Heart right ventricle (tissue), 16 donors: ENCODE results near the gene MRC1. TPM values are rescaled to one million over a fixed set of nuclear protein-coding genes. Genes with fewer than 3 reads are reported as not detected.

Experiments used
- ATAC-seq, 8 donors: fragments of 200-7000 bp; cut with Tn5 transposase; one replicate each; pipeline ENCODE4 v1.9.1; 2020; ENCODE audit warnings: mild to moderate bottlenecking in 8 of 8, moderate library complexity in 8 of 8, moderate number of reproducible peaks in 1 of 8
- DNase-seq, 2 donors: peaks; one replicate each; pipeline ENCODE4 v3.0.0-alpha.2; 2020
- H3K27ac ChIP-seq, 10 donors: fragments of 200-600 bp; sonication (generic) in 2 of 10; one replicate each; pipeline versions ENCODE4 v1.5.0 to v1.8.0; 2020 to 2022; ENCODE audit warnings: mild to moderate bottlenecking in 3 of 10
- H3K27me3 ChIP-seq, 7 donors: fragments of 200-600 bp; one replicate each; pipeline ENCODE4 v1.8.0; 2021 to 2022; ENCODE audit warnings: mild to moderate bottlenecking in 2 of 7
- H3K36me3 ChIP-seq, 9 donors: fragments of 200-600 bp; sonication (generic) in 1 of 9; one replicate each; pipeline versions ENCODE4 v1.5.0 to v1.8.0; 2020 to 2022; ENCODE audit warnings: mild to moderate bottlenecking in 2 of 9
- H3K4me1 ChIP-seq, 9 donors: fragments of 200-600 bp; sonication (generic) in 1 of 9; one replicate each; pipeline versions ENCODE4 v1.5.0 to v1.8.0; 2020 to 2022; ENCODE audit warnings: mild to moderate bottlenecking in 4 of 9
- H3K4me3 ChIP-seq, 10 donors: fragments of 200-600 bp; sonication (generic) in 2 of 10; one replicate each; pipeline versions ENCODE4 v1.5.0 to v1.8.0; 2020 to 2022; ENCODE audit warnings: mild to moderate bottlenecking in 7 of 10, moderate library complexity in 2 of 10
- H3K9me3 ChIP-seq, 11 donors: fragments of 200-600 bp in 10 of 11; sonication (generic) in 2 of 11; one replicate each; pipeline versions ENCODE4 v1.5.0 to v1.8.0; 2013 to 2022; ENCODE audit warnings: mild to moderate bottlenecking in 2 of 11, control low read depth in 1 of 11, moderate library complexity in 1 of 11
- WGBS, 2 donors: extraction: QIAGEN DNeasy Blood & Tissue Kit; methylation state at CpG; one replicate each; pipeline ENCODE4 v1.1.7; 2013; ENCODE audit warnings: inconsistent platforms in 1 of 2; 5-methylcytosine and 5-hydroxymethylcytosine counted together
- intact Hi-C, 10 donors: fragments of 100-400 bp; cut with DNase I; formaldehyde crosslinking; loops; one replicate each; pipeline versions ENCODE4 v1.11.1 to v1.14.2; 2022
- polyA plus RNA-seq, 2 donors: library from polyadenylated mRNA; stranded (reverse); fragments of 200-250 nt; gene quantifications; one replicate each; pipeline ENCODE4 v1.2.3, GENCODE V29; 2013
- total RNA-seq, 10 donors: library from RNA; stranded (reverse); fragmentation: NEBNext Ultra II Directional in 3 of 10; extraction: Animal tissue kit (Norgen Biotek cat#: 25700) in 3 of 10; gene quantifications; one replicate each; pipeline versions ENCODE4 v1.2.1 to v1.2.4, GENCODE V29; 2021 to 2023
- TF ChIP-seq, protein P1 (sequence below), 9 donors: fragments of 200-600 bp; sonication (generic) in 2 of 9; IDR thresholded peaks; one replicate each; pipeline versions ENCODE4 v1.5.0 to v1.8.0; 2021 to 2022; ENCODE audit warnings: antibody characterized with exemption in 9 of 9, mild to moderate bottlenecking in 5 of 9, moderate library complexity in 1 of 9
- donor health status: Arrhythmogenic right ventricular cardiomyopathy.
- donor health status: ischemic (EF 13 %, LVEDD 7.1; RV severe dilation, severe dysfunction).
- donor health status: healthy with polysubstance abuse.
- donor health status: DM: no; HTN: yes; CAD: no.
- donor health status: DM: no; HTN: no; CAD: no.
- donor health status: ischemic (EF 25% LVEDD 6.9; RV normal size, moderate dysfunction).
- donor health status: ischemic (EF 25% LVEDD 5.7; RV mildly dilated, moderate dysfunction).
- donor health status: healthy.
- donor health status: DM: yes; HTN: yes; CAD: no.
- donor health status: Ischemic cardiomyopathy.
- donor health status: ischemic (EF 35%, LVEDD 5.7; RV mildly dilated, moderate dysfunction).
- donor health status: nonischemic (EF 11% LVEDD 7.7; RV severe dilation, severe dysfunction).
- donor health status: DM: yes; HTN: yes; CAD: no.
- donor health status: PGD.
- donor health status: ischemic (EF 29% LVEDD 5.4; RV normal size, mild dysfunction).
- donor health status: nonischemic (EF 23%, LVEDD 6.1; RV moderate dilation, normal function).

The MRC1 gene
- total and polyA plus RNA-seq, 12 donors = 4.1 to 84.0 (median 7.0) TPM

DNA sequence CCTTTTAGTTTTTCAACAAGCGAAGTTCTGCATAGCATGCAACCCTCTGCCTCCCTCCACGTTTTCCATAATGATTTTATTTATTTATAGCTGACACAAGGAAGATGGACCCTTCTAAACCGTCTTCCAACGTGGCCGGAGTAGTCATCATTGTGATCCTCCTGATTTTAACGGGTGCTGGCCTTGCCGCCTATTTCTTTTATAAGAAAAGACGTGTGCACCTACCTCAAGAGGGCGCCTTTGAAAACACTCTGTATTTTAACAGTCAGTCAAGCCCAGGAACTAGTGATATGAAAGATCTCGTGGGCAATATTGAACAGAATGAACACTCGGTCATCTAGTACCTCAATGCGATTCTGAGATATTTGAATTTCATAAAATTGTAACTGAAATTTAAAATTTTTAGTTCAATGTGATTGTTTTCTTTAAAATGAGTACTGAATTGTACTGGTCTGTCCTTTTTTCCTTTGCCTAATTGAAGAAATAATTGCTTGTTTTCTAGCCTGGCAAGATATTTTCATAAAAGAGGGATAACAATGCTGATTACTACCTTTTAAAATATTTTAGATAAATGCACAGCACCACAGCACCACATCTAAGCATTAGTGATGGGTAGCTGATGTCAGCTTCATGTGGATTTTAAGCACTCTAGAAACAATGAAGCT, 101.1 kb downstream of the MRC1 start:
- Histone ChIP-seq H3K9me3 (no peaks in the 10 kb centered on the region), H3K27ac (peak overlapping the region in 1 of 10 donors; percentile 3), H3K4me1 (peaks cover 0 to 16% (median 7%) of the 10 kb centered on the region in 9 donors), H3K36me3 (peaks cover 0 to 31% (median 0%) of the 10 kb centered on the region in 9 donors), H3K27me3 (no peaks in the 10 kb centered on the region), H3K4me3 (no peak overlapping the region)
- DNase-seq = peak in 1 of 2 donors; percentile 56
- 19 to 21% methylated on average over 12 of the region's 12 CpGs for WGBS, 2 donors
- intact Hi-C loops = loop anchor here in 9 of 10 donors (1.0 to 10.0 kb wide), 6 partner anchors 194 to 307 kb away; partner anchors contain the start of gene CACNB2 (in 1 of the 9)
- TF ChIP-seq, protein P1, sequence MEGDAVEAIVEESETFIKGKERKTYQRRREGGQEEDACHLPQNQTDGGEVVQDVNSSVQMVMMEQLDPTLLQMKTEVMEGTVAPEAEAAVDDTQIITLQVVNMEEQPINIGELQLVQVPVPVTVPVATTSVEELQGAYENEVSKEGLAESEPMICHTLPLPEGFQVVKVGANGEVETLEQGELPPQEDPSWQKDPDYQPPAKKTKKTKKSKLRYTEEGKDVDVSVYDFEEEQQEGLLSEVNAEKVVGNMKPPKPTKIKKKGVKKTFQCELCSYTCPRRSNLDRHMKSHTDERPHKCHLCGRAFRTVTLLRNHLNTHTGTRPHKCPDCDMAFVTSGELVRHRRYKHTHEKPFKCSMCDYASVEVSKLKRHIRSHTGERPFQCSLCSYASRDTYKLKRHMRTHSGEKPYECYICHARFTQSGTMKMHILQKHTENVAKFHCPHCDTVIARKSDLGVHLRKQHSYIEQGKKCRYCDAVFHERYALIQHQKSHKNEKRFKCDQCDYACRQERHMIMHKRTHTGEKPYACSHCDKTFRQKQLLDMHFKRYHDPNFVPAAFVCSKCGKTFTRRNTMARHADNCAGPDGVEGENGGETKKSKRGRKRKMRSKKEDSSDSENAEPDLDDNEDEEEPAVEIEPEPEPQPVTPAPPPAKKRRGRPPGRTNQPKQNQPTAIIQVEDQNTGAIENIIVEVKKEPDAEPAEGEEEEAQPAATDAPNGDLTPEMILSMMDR (IDR thresholded peaks at IDR 0.05) = peak; percentile 23 to 68 (median 58)
- peak in 4 of 8 donors; percentile 20 to 65 (median 43) for ATAC-seq

DNA sequence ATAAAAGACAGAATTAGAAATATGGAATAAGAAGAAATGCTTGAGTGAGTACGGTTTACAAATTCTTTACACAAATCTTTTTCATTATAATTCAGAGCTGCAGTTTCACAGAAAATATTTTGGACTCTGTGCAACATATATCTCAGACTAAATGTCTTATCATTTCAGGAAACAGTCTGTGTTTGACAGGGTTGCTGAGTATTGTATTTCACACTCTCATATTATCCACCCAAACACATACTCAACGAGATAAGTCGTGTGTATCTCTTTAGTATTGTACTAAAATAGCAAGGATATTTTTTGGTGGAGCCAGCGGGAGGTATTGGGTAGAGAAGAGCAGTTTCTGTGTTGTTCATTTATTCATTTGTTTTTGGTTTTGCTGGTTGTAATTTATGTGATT, 103.6 kb downstream of the MRC1 start:
- intact Hi-C loops = loop anchor here in 8 of 10 donors (5.0 to 10.0 kb wide), 5 partner anchors 192 to 305 kb away; partner anchors contain the start of gene CACNB2 (in 1 of the 8)
- 11 to 17% methylated on average over 4 of the region's 4 CpGs for WGBS, 2 donors
- Histone ChIP-seq H3K4me3 (no peak overlapping the region), H3K27me3 (no peaks in the 10 kb centered on the region), H3K27ac (peak overlapping the region in 8 of 10 donors; percentile 36 to 79 (median 62)), H3K36me3 (peaks cover 0 to 18% (median 0%) of the 10 kb centered on the region in 9 donors), H3K4me1 (peaks cover 0 to 21% (median 8%) of the 10 kb centered on the region in 9 donors), H3K9me3 (peaks cover 0 to 5% (median 0%) of the 10 kb centered on the region in 11 donors)
- DNase-seq (no peak), ATAC-seq (peak in 7 of 8 donors; percentile 36 to 87 (median 73))
- TF ChIP-seq, protein P1 (IDR thresholded peaks at IDR 0.05) = no peak

DNA sequence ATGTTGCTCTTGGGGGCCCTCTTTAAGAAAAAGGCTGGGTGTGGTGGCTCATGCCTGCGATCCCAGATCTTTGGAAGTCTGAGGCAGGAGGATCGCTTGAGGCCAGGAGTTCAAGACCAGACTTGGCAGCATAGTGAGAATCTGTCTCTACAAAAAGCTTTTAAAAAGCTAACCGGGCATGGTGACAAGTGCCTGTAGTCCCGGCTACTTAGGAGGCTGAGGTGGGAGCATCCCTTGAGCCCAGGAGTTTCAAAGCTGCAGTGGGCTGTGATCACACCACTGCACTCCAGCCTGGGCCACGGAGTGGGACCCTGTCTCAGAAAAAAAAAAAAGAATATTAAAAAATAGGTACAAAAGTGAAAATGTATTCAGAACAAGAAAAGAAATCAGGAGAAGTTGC, 104.5 kb downstream of the MRC1 start:
- intact Hi-C loops = loop anchor here in 8 of 10 donors (5.0 to 10.0 kb wide), 5 partner anchors 191 to 304 kb away; partner anchors contain the start of gene CACNB2 (in 1 of the 8)
- DNase-seq = no peak

More for the DNA sequence above, 104.5 kb downstream of the MRC1 start:
- peak in 6 of 8 donors; percentile 22 to 61 (median 46) for ATAC-seq
- TF ChIP-seq, protein P1 (IDR thresholded peaks at IDR 0.05) = no peak
- Histone ChIP-seq H3K4me3 (no peak overlapping the region), H3K4me1 (peaks cover 0 to 21% (median 8%) of the 10 kb centered on the region in 9 donors), H3K36me3 (peaks cover 0 to 11% (median 0%) of the 10 kb centered on the region in 9 donors), H3K27ac (peak overlapping the region in 8 of 10 donors; percentile 1 to 79 (median 62)), H3K27me3 (no peaks in the 10 kb centered on the region), H3K9me3 (peaks cover 0 to 5% (median 0%) of the 10 kb centered on the region in 11 donors)
- 47 to 48% methylated on average over 5 of the region's 5 CpGs for WGBS, 2 donors
